Measurements from ENCODE around the gene C19orf25. TPM values are rescaled to one million over a fixed set of nuclear protein-coding genes. Genes with fewer than 3 reads are reported as not detected.

C19orf25 gene
- total and polyA plus RNA-seq, 4 donors = 24.1 to 42.6 (median 34.5) TPM

- H3K4me3 ChIP-seq = no peak overlapping the region
- no peak overlapping the region for H3K27ac ChIP-seq (ENCODE audit: low read depth in 1 of 2, low read length in 1 of 2)
- no peaks in the 10 kb centered on the region for H3K36me3 ChIP-seq (ENCODE audit: control insufficient read depth in 4 of 4, insufficient read depth in 4 of 4, low read length in 4 of 4)
- H3K9me3 ChIP-seq (ENCODE audit: control insufficient read depth in 4 of 4, insufficient read depth in 3 of 4, low read length in 3 of 4) = peaks cover 0 to 6% (median 0%) of the 10 kb centered on the region in 4 donors
- TF ChIP-seq CTCF (IDR thresholded peaks at IDR 0.05; ENCODE audit: control extremely low read depth, extremely low read depth) = no peak
- ATAC-seq (ENCODE audit: insufficient read depth, low FRiP score) (no peak), DNase-seq (no peak)
- WGBS, 2 donors = 31 to 48% methylated on average over 12 to 25 of the region's 25 CpGs
- no peak overlapping the region for H3K9ac ChIP-seq (ENCODE audit: insufficient read depth in 1 of 2, low read length in 2 of 2)
- H3K27me3 ChIP-seq (ENCODE audit: control insufficient read depth in 3 of 3, insufficient read depth in 3 of 3, low read length in 2 of 3) = peaks cover 0 to 42% (median 23%) of the 10 kb centered on the region in 3 donors
- H3K4me1 ChIP-seq (ENCODE audit: control insufficient read depth in 5 of 5, insufficient read depth in 5 of 5, low read length in 5 of 5) = peaks cover 0 to 3% (median 0%) of the 10 kb centered on the region in 5 donors
These were observed 31.4 kb upstream of the C19orf25 start for GRCh38 chr19:1510442-1510806.

- DNase-seq = no peak
- H3K36me3 ChIP-seq (ENCODE audit: control insufficient read depth in 4 of 4, insufficient read depth in 4 of 4, low read length in 4 of 4) = no peaks in the 10 kb centered on the region
- no peak overlapping the region for H3K4me3 ChIP-seq
- no peak for TF ChIP-seq CTCF (IDR thresholded peaks at IDR 0.05; ENCODE audit: control extremely low read depth, extremely low read depth)
- H3K9ac ChIP-seq (ENCODE audit: insufficient read depth in 1 of 2, low read length in 2 of 2) = no peak overlapping the region
- no peak overlapping the region for H3K27ac ChIP-seq (ENCODE audit: low read depth in 1 of 2, low read length in 1 of 2)
- H3K4me1 ChIP-seq (ENCODE audit: control insufficient read depth in 5 of 5, insufficient read depth in 5 of 5, low read length in 5 of 5) = peaks cover 0 to 3% (median 0%) of the 10 kb centered on the region in 5 donors
- H3K9me3 ChIP-seq (ENCODE audit: control insufficient read depth in 4 of 4, insufficient read depth in 3 of 4, low read length in 3 of 4) = peaks cover 0 to 8% (median 0%) of the 10 kb centered on the region in 4 donors
- peaks cover 0 to 40% (median 27%) of the 10 kb centered on the region in 3 donors for H3K27me3 ChIP-seq (ENCODE audit: control insufficient read depth in 3 of 3, insufficient read depth in 3 of 3, low read length in 2 of 3)
- no peak for ATAC-seq (ENCODE audit: insufficient read depth, low FRiP score)
- WGBS, 2 donors = 48 to 51% methylated on average over 11 of the region's 11 CpGs
These were observed 30.8 kb upstream of the C19orf25 start for GRCh38 chr19:1509602-1510441.

GRCh38 chr19:1508507-1508856, 29.5 kb upstream of the C19orf25 start:
- Histone ChIP-seq H3K4me1 (ENCODE audit: control insufficient read depth in 5 of 5, insufficient read depth in 5 of 5, low read length in 5 of 5) (peaks cover 0 to 5% (median 0%) of the 10 kb centered on the region in 5 donors), H3K4me3 (peak overlapping the region; percentile 21), H3K9ac (ENCODE audit: insufficient read depth in 1 of 2, low read length in 2 of 2) (no peak overlapping the region), H3K27ac (ENCODE audit: low read depth in 1 of 2, low read length in 1 of 2) (peak overlapping the region in 1 of 2 donors; percentile 62), H3K27me3 (ENCODE audit: control insufficient read depth in 3 of 3, insufficient read depth in 3 of 3, low read length in 2 of 3) (peaks cover 0 to 38% (median 32%) of the 10 kb centered on the region in 3 donors), H3K36me3 (ENCODE audit: control insufficient read depth in 4 of 4, insufficient read depth in 4 of 4, low read length in 4 of 4) (no peaks in the 10 kb centered on the region), H3K9me3 (ENCODE audit: control insufficient read depth in 4 of 4, insufficient read depth in 3 of 4, low read length in 3 of 4) (peaks cover 0 to 8% (median 0%) of the 10 kb centered on the region in 4 donors)
- DNase-seq (no peak), ATAC-seq (ENCODE audit: insufficient read depth, low FRiP score) (no peak)
- no peak for TF ChIP-seq CTCF (IDR thresholded peaks at IDR 0.05; ENCODE audit: control extremely low read depth, extremely low read depth)
- WGBS, 2 donors = 29 to 37% methylated on average over 12 of the region's 12 CpGs

Measured in lung (tissue), 12 donors.